ENCODE measurements around the gene PHACTR1. TPM values are rescaled to one million over a fixed set of nuclear protein-coding genes. Genes with fewer than 3 reads are reported as not detected.

PHACTR1 gene
- total RNA-seq, 1 donor from 2014 or later = 8.5 TPM

GRCh38 chr6:13336553-13336952 is 620.0 kb downstream of the PHACTR1 start:
- no peak for FAIRE-seq
- H3K4me3 Mint-ChIP-seq (ENCODE audit: unreplicated experiment) = peak overlapping the region; percentile 29
- Histone ChIP-seq H3K9ac (ENCODE audit: low read length) (no peak overlapping the region), H4K20me1 (ENCODE audit: insufficient read depth, low read length) (no peaks in the 10 kb centered on the region), H3K4me3 (ENCODE audit: insufficient read depth, low read depth, low read length) (no peak overlapping the region), H3K4me2 (ENCODE audit: low read length) (no peak overlapping the region), H3K79me2 (ENCODE audit: insufficient read depth, low read length) (no peaks in the 10 kb centered on the region), H3K4me1 (ENCODE audit: insufficient read depth, low read length) (peaks cover 4% of the 10 kb centered on the region), H3K27me3 (ENCODE audit: insufficient read depth, low read length) (no peaks in the 10 kb centered on the region), H3K27ac (ENCODE audit: low read depth, low read length) (no peak overlapping the region), H3K36me3 (ENCODE audit: insufficient read depth, low read length) (no peaks in the 10 kb centered on the region), H3K9me3 (ENCODE audit: insufficient read depth, low read depth, low read length) (no peaks in the 10 kb centered on the region), H2AFZ (ENCODE audit: low read depth, low read length) (no peak overlapping the region)
- no peaks in the 10 kb centered on the region for H3K27me3 Mint-ChIP-seq (ENCODE audit: low read depth, unreplicated experiment)
- no peaks in the 10 kb centered on the region for H3K36me3 Mint-ChIP-seq (ENCODE audit: low read depth, unreplicated experiment)
- peaks cover 6% of the 10 kb centered on the region for H3K4me1 Mint-ChIP-seq (ENCODE audit: low read depth, unreplicated experiment)
- H3K9me3 Mint-ChIP-seq (ENCODE audit: unreplicated experiment) = peaks cover 1% of the 10 kb centered on the region
- H3K27ac Mint-ChIP-seq (ENCODE audit: unreplicated experiment) = peak overlapping the region; percentile 43
- DNase-seq (ENCODE audit: low read depth) = peak; percentile 92
- TF ChIP-seq CTCF (IDR thresholded peaks at IDR 0.05; ENCODE audit: insufficient read depth, low read depth, low read length) (peak; percentile 98), EZH2 (IDR thresholded peaks at IDR 0.05; ENCODE audit: insufficient read depth, low read length) (no peak)

- TF ChIP-seq EZH2 (IDR thresholded peaks at IDR 0.05; ENCODE audit: insufficient read depth, low read length) (no peak), CTCF (IDR thresholded peaks at IDR 0.05; ENCODE audit: insufficient read depth, low read depth, low read length) (no peak)
- DNase-seq (ENCODE audit: low read depth) = no peak
- no peak overlapping the region for H3K27ac ChIP-seq (ENCODE audit: low read depth, low read length)
- FAIRE-seq = no peak
- peaks cover 4% of the 10 kb centered on the region for H3K4me1 ChIP-seq (ENCODE audit: insufficient read depth, low read length)
- H3K9ac ChIP-seq (ENCODE audit: low read length) = no peak overlapping the region
- H3K4me3 Mint-ChIP-seq (ENCODE audit: unreplicated experiment) = no peak overlapping the region
- no peaks in the 10 kb centered on the region for H3K27me3 ChIP-seq (ENCODE audit: insufficient read depth, low read length)
- H3K9me3 ChIP-seq (ENCODE audit: insufficient read depth, low read depth, low read length) = no peaks in the 10 kb centered on the region
- peaks cover 6% of the 10 kb centered on the region for H3K4me1 Mint-ChIP-seq (ENCODE audit: low read depth, unreplicated experiment)
- H3K4me2 ChIP-seq (ENCODE audit: low read length) = no peak overlapping the region
- H3K27me3 Mint-ChIP-seq (ENCODE audit: low read depth, unreplicated experiment) = no peaks in the 10 kb centered on the region
- no peaks in the 10 kb centered on the region for H3K79me2 ChIP-seq (ENCODE audit: insufficient read depth, low read length)
- peaks cover 4% of the 10 kb centered on the region for H3K9me3 Mint-ChIP-seq (ENCODE audit: unreplicated experiment)
- H3K36me3 ChIP-seq (ENCODE audit: insufficient read depth, low read length) = no peaks in the 10 kb centered on the region
- H2AFZ ChIP-seq (ENCODE audit: low read depth, low read length) = no peak overlapping the region
- peaks cover 2% of the 10 kb centered on the region for H3K36me3 Mint-ChIP-seq (ENCODE audit: low read depth, unreplicated experiment)
- no peak overlapping the region for H3K27ac Mint-ChIP-seq (ENCODE audit: unreplicated experiment)
- no peak overlapping the region for H3K4me3 ChIP-seq (ENCODE audit: insufficient read depth, low read depth, low read length)
- no peaks in the 10 kb centered on the region for H4K20me1 ChIP-seq (ENCODE audit: insufficient read depth, low read length)
Observed at GRCh38 chr6:13338038-13338437, 621.5 kb downstream of the PHACTR1 start.

All from astrocyte (in vitro differentiated cells and primary cell).